Measurements from ENCODE around the gene MAT2B. TPM values are rescaled to one million over a fixed set of nuclear protein-coding genes. Genes with fewer than 3 reads are reported as not detected.
A peak's percentile ranks its signal among the peaks of the same experiment; 100 is the strongest.

The MAT2B gene
- total RNA-seq, 4 donors from 2014 or later: 23.7 to 52.9 (median 28.9) TPM

GRCh38 chr5:163562071-163562470 lies 56.7 kb downstream of the MAT2B start:
- no peak for DNase-seq (ENCODE audit: low spot score in 2 of 2)
- Histone ChIP-seq H3K27me3 (peaks cover 0 to 26% of the 10 kb centered on the region in 2 donors), H3K4me1 (peaks cover 0 to 26% (median 12%) of the 10 kb centered on the region in 4 donors), H3K4me3 (no peak overlapping the region), H3K27ac (no peak overlapping the region), H3K36me3 (no peaks in the 10 kb centered on the region), H3K9me3 (no peaks in the 10 kb centered on the region)
- 51 to 59% methylated on average over 3 of the region's 3 CpGs for WGBS, 2 donors
- TF ChIP-seq CTCF (IDR thresholded peaks at IDR 0.05) (no peak), POLR2A (IDR thresholded peaks at IDR 0.05) (no peak), EP300 (IDR thresholded peaks at IDR 0.05) (no peak)

- H3K4me3 ChIP-seq: no peak overlapping the region
- 65 to 82% methylated on average over 1 of the region's 1 CpG for WGBS, 2 donors
- no peak overlapping the region for H3K27ac ChIP-seq
- peaks cover 0 to 29% of the 10 kb centered on the region in 2 donors for H3K27me3 ChIP-seq
- H3K4me1 ChIP-seq: peaks cover 0 to 29% (median 12%) of the 10 kb centered on the region in 4 donors
- TF ChIP-seq CTCF (IDR thresholded peaks at IDR 0.05): no peak
- TF ChIP-seq POLR2A (IDR thresholded peaks at IDR 0.05): no peak
- no peak for TF ChIP-seq EP300 (IDR thresholded peaks at IDR 0.05)
- DNase-seq (ENCODE audit: low spot score in 2 of 2): no peak
- no peaks in the 10 kb centered on the region for H3K36me3 ChIP-seq
- no peaks in the 10 kb centered on the region for H3K9me3 ChIP-seq
These were observed 57.7 kb downstream of the MAT2B start for GRCh38 chr5:163563112-163563511.

- 53 to 64% methylated on average over 3 of the region's 3 CpGs for WGBS, 2 donors
- H3K4me3 ChIP-seq: no peak overlapping the region
- TF ChIP-seq CTCF (IDR thresholded peaks at IDR 0.05) (no peak), POLR2A (IDR thresholded peaks at IDR 0.05) (no peak), EP300 (IDR thresholded peaks at IDR 0.05) (no peak)
- no peaks in the 10 kb centered on the region for H3K9me3 ChIP-seq
- peaks cover 0 to 29% of the 10 kb centered on the region in 2 donors for H3K27me3 ChIP-seq
- DNase-seq (ENCODE audit: low spot score in 2 of 2): no peak
- H3K27ac ChIP-seq: no peak overlapping the region
- no peaks in the 10 kb centered on the region for H3K36me3 ChIP-seq
- H3K4me1 ChIP-seq: peaks cover 0 to 29% (median 12%) of the 10 kb centered on the region in 4 donors
These were observed 58.5 kb downstream of the MAT2B start for GRCh38 chr5:163563880-163564279.

GRCh38 chr5:163564321-163564938 lies 59.0 kb downstream of the MAT2B start:
- no peak overlapping the region for H3K4me3 ChIP-seq
- no peaks in the 10 kb centered on the region for H3K36me3 ChIP-seq
- H3K4me1 ChIP-seq: peaks cover 0 to 29% (median 12%) of the 10 kb centered on the region in 4 donors
- no peak for TF ChIP-seq EP300 (IDR thresholded peaks at IDR 0.05)
- peak; percentile 73 to 89 (median 81) for TF ChIP-seq CTCF (IDR thresholded peaks at IDR 0.05)
- H3K27me3 ChIP-seq: peaks cover 0 to 33% of the 10 kb centered on the region in 2 donors
- DNase-seq (ENCODE audit: low spot score in 2 of 2): peak; percentile 38 to 89
- H3K27ac ChIP-seq: no peak overlapping the region
- no peaks in the 10 kb centered on the region for H3K9me3 ChIP-seq
- 11% methylated on average over 7 of the region's 7 CpGs for WGBS, 2 donors

GRCh38 chr5:163565492-163565891 lies 60.1 kb downstream of the MAT2B start:
- Histone ChIP-seq H3K4me1 (peaks cover 0 to 29% (median 12%) of the 10 kb centered on the region in 4 donors), H3K27ac (no peak overlapping the region), H3K27me3 (peaks cover 0 to 34% of the 10 kb centered on the region in 2 donors), H3K9me3 (no peaks in the 10 kb centered on the region), H3K4me3 (peak overlapping the region in 3 of 4 donors; percentile 10 to 43 (median 31)), H3K36me3 (no peaks in the 10 kb centered on the region)
- DNase-seq (ENCODE audit: low spot score in 2 of 2): no peak
- TF ChIP-seq POLR2A (IDR thresholded peaks at IDR 0.05) (no peak), CTCF (IDR thresholded peaks at IDR 0.05) (no peak), EP300 (IDR thresholded peaks at IDR 0.05) (no peak)
- WGBS, 2 donors: 3% methylated on average over 11 of the region's 11 CpGs

All from tibial nerve (tissue), 4 donors.